ENCODE data around the gene WWOX. TPM values are rescaled to one million over a fixed set of nuclear protein-coding genes. Genes with fewer than 3 reads are reported as not detected.

WWOX gene
- total and polyA plus RNA-seq, 3 donors from 2014 or later: 20.6 to 76.7 (median 64.1) TPM

DNA sequence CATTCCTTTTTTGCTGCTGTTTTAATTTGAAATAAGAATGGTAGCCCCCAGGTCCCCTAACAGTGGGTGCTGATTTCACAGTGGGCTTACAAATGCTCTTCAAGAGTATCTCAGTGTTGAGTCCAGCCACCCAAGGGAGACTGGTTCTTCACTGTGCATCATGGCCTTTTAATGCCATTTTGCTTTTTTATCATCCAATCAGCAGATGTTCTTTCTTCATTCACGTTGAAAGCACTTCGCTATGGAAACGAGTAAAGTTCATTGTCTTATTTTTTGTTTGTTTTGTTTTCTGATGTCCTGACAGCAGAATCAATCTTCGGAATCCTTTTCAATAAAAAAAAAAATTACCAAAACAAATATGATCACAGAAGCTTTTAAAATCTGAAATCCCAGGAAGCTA, 1072.0 kb downstream of the WWOX start:
- no peaks in the 10 kb centered on the region for H3K4me1 ChIP-seq
- WGBS, 2 donors: 63 to 72% methylated on average over 4 of the region's 4 CpGs
- no peaks in the 10 kb centered on the region for H3K27me3 ChIP-seq
- intact Hi-C loops (cut with DNase I; ENCODE audit: low total_unique reads): no loop called here
- H3K27ac ChIP-seq: no peak overlapping the region
- no peaks in the 10 kb centered on the region for H3K36me3 ChIP-seq (ENCODE audit: low read depth, missing control alignments)
- TF ChIP-seq POLR2A (IDR thresholded peaks at IDR 0.05): no peak
- TF ChIP-seq, protein P1, sequence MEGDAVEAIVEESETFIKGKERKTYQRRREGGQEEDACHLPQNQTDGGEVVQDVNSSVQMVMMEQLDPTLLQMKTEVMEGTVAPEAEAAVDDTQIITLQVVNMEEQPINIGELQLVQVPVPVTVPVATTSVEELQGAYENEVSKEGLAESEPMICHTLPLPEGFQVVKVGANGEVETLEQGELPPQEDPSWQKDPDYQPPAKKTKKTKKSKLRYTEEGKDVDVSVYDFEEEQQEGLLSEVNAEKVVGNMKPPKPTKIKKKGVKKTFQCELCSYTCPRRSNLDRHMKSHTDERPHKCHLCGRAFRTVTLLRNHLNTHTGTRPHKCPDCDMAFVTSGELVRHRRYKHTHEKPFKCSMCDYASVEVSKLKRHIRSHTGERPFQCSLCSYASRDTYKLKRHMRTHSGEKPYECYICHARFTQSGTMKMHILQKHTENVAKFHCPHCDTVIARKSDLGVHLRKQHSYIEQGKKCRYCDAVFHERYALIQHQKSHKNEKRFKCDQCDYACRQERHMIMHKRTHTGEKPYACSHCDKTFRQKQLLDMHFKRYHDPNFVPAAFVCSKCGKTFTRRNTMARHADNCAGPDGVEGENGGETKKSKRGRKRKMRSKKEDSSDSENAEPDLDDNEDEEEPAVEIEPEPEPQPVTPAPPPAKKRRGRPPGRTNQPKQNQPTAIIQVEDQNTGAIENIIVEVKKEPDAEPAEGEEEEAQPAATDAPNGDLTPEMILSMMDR (IDR thresholded peaks at IDR 0.05): no peak
- no peak overlapping the region for H3K4me3 ChIP-seq
- H3K9me3 ChIP-seq: no peaks in the 10 kb centered on the region
- DNase-seq: no peak

- DNase-seq: no peak
- no peaks in the 10 kb centered on the region for H3K4me1 ChIP-seq
- no peak overlapping the region for H3K4me3 ChIP-seq
These were observed 1072.7 kb downstream of the WWOX start for GRCh38 chr16:79171931-79172705.

GRCh38 chr16:79172976-79173500, 1073.6 kb downstream of the WWOX start:
- 96% methylated on average over 4 of the region's 4 CpGs for WGBS, 2 donors
- Histone ChIP-seq H3K9me3 (no peaks in the 10 kb centered on the region), H3K36me3 (ENCODE audit: low read depth, missing control alignments) (no peaks in the 10 kb centered on the region), H3K4me1 (no peaks in the 10 kb centered on the region), H3K27ac (no peak overlapping the region), H3K27me3 (no peaks in the 10 kb centered on the region), H3K4me3 (no peak overlapping the region)
- intact Hi-C loops (cut with DNase I; ENCODE audit: low total_unique reads): no loop called here
- no peak for DNase-seq
- no peak for TF ChIP-seq POLR2A (IDR thresholded peaks at IDR 0.05)
- TF ChIP-seq, protein P1 (IDR thresholded peaks at IDR 0.05): no peak

More at GRCh38 chr16:79171931-79172705, 1072.7 kb downstream of the WWOX start:
- H3K27ac ChIP-seq: no peak overlapping the region
- H3K36me3 ChIP-seq (ENCODE audit: low read depth, missing control alignments): no peaks in the 10 kb centered on the region
- TF ChIP-seq POLR2A (IDR thresholded peaks at IDR 0.05): no peak
- TF ChIP-seq, protein P1 (IDR thresholded peaks at IDR 0.05): no peak
- H3K27me3 ChIP-seq: no peaks in the 10 kb centered on the region
- H3K9me3 ChIP-seq: no peaks in the 10 kb centered on the region
- intact Hi-C loops (cut with DNase I; ENCODE audit: low total_unique reads): no loop called here
- WGBS, 2 donors: 66 to 68% methylated on average over 15 of the region's 15 CpGs

DNA sequence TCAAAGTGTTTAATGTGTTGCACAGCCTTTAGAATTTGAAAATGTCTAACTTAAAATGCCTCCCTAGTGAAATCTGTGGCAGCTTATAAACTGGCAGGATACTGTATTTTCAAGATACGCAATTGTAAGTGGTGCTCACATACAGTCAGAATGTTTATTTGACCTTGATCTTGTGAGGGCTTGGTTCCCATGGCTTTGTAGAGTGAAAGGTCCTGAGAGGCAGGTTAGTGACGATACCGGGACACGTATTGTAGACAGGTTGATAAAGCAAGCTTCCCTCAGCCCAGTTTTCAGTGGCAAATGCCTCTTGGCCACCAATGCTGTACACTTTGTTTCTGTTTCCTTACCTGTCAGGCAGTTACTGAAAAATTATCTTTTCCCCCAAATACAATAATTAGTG, 1074.5 kb downstream of the WWOX start:
- no peaks in the 10 kb centered on the region for H3K9me3 ChIP-seq
- 80 to 81% methylated on average over 4 of the region's 4 CpGs for WGBS, 2 donors
- H3K4me3 ChIP-seq: no peak overlapping the region
- H3K36me3 ChIP-seq (ENCODE audit: low read depth, missing control alignments): no peaks in the 10 kb centered on the region
- H3K27me3 ChIP-seq: no peaks in the 10 kb centered on the region
- no peaks in the 10 kb centered on the region for H3K4me1 ChIP-seq
- intact Hi-C loops (cut with DNase I; ENCODE audit: low total_unique reads): no loop called here
- TF ChIP-seq, protein P1 (IDR thresholded peaks at IDR 0.05): no peak
- TF ChIP-seq POLR2A (IDR thresholded peaks at IDR 0.05): no peak
- no peak for DNase-seq
- H3K27ac ChIP-seq: no peak overlapping the region
